H1 (cell line): ENCODE data around the gene TSHB. TPM values are rescaled to one million over a fixed set of nuclear protein-coding genes. Genes with fewer than 3 reads are reported as not detected.

Experiments used
- BCL11A ChIP-seq, 2 experiments: IDR thresholded peaks; one replicate each; pipeline ENCODE4 v1.6.1; 2011; ENCODE audit warnings: low read depth in 2 of 2, low read length in 2 of 2, mild to moderate bottlenecking in 2 of 2
- CTBP2 ChIP-seq: IDR thresholded peaks from 2 replicates; pipeline ENCODE4 v1.7.0; 2011; ENCODE audit warnings: borderline replicate concordance, mild to moderate bottlenecking, moderate library complexity, mixed read lengths, low read length; ENCODE audit not compliant: insufficient read depth, insufficient read length
- GABPA ChIP-seq: IDR thresholded peaks from 2 replicates; pipeline ENCODE4 v1.6.1; 2011; ENCODE audit warnings: mild to moderate bottlenecking, low read length, moderate library complexity, borderline replicate concordance; ENCODE audit not compliant: insufficient read depth
- HDAC6 ChIP-seq: IDR thresholded peaks from one replicate; pipeline ENCODE4 v1.7.1; 2012; ENCODE audit warnings: low read depth, mild to moderate bottlenecking, inconsistent platforms, low read length, moderate library complexity
- KDM5A ChIP-seq: fragments of 200-600 bp; IDR thresholded peaks from 2 replicates; pipeline ENCODE4 v1.7.1; 2012; ENCODE audit warnings: mild to moderate bottlenecking, low read length, inconsistent platforms, mixed read lengths
- SIRT6 ChIP-seq: IDR thresholded peaks from one replicate; pipeline ENCODE4 v1.7.1; 2012; ENCODE audit warnings: low read length, inconsistent platforms
- SIX5 ChIP-seq: IDR thresholded peaks from 2 replicates; pipeline ENCODE4 v1.6.1; 2011; ENCODE audit warnings: mild to moderate bottlenecking, low read depth, low read length
- polyA plus RNA-seq, 7 experiments: library from polyadenylated mRNA; depleted of rRNA in 3 of 7; stranded (reverse) in 5 of 7; unstranded in 2 of 7; fragments of >200 nt in 5 of 7; fragments of 200-250 nt in 2 of 7; gene quantifications; 1 replicate in 5 of 7; 2 replicates in 1 of 7; 4 replicates in 1 of 7; pipeline versions ENCODE4 v1.2.1 to v1.2.3, GENCODE V29; 2011 to 2013; ENCODE audit warnings: missing spikeins in 2 of 7, mixed read lengths in 2 of 7
- total RNA-seq: library from RNA; stranded (reverse); fragmentation: NEBNext Ultra II Directional; extraction: Animal tissue kit (Norgen Biotek cat#: 25700); gene quantifications from 2 replicates; pipeline ENCODE4 v1.2.1, GENCODE V29; 2021

Gene TSHB
- total and polyA plus RNA-seq, 2 of the 8 experiments (the other 6 are each of a cell fraction or from before 2014, with no cell fraction given) = not detected

DNA sequence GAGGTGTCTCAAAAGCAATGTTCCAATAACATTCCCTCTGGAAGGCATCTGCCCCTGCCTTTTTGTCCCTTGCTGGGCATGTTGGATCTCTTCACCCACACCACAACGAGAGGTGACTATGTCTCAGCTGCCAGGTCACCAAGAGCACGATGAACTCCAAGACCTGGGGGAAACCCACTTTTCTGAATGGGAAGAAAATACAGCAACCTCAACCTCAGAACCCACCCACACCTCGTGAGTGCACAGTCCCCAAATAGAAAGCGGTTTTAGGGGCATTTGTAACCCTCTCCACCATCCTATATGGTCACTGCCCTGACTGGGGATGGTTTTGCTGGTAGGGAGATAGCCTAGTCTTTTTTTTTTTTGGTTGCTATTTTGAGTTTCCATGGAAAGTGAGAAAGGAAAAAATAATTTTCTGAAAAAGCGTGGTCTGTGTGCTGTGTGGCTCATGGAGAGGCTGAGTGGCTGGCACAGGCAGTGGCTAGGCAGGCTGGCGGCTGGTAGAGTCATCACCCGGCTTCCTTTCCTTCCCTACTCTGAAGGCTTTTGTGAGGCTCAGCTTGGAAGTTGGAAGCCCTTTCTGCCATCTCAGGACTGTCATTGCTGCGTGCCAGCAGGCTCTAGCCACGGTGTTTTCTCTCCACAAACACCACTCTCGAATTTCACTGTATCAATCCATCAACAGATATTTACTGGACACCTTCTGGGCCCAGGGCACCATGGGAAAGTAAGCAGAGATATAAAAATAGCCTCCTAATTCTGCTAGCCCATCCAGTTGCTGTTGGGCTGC lies 43.9 kb downstream of the TSHB start (continued):
- no peak for TF ChIP-seq GABPA
- no peak for TF ChIP-seq CTBP2
- TF ChIP-seq HDAC6 = no peak
- no peak for TF ChIP-seq SIX5
- TF ChIP-seq SIRT6 = no peak
- TF ChIP-seq BCL11A (IDR thresholded peaks at IDR 0.05; ENCODE audit: low read depth in 2 of 2, low read length in 2 of 2) = no peak
- no peak for TF ChIP-seq KDM5A
